HCT116 (cell line): Measurements from ENCODE around the gene ANTXR2. TPM values are rescaled to one million over a fixed set of nuclear protein-coding genes. Genes with fewer than 3 reads are reported as not detected.
"Not testable (repeated sequence)": the region's sequence is repeated elsewhere in the genome, so short reads cannot be mapped to it uniquely, and the experiment has no call there.

Experiments
- ATAC-seq: fragments of 200-7000 bp; cut with Tn5 transposase; 2 replicates; pipeline ENCODE4 v1.9.1; 2020; ENCODE audit warnings: mild to moderate bottlenecking, moderate library complexity
- BruUV-seq: library from RNA; stranded (reverse); fragments of 400-500 nt; replicated peaks from 2 replicates; lab custom pipeline; 2021; lab: Mats Ljungman, UMichigan
- CTCF ChIA-PET: fragments of 300-600 bp; sonication (Branson Sonifier 250); formaldehyde crosslinking; loops from one replicate; lab custom pipeline; 2021; ENCODE audit warnings: antibody characterized with exemption; lab: Charles Lee
- POLR2A ChIA-PET: fragments of 300-600, 350-600 bp; sonication (Branson Sonifier 250); formaldehyde crosslinking; loops from one replicate; lab custom pipeline; 2021; ENCODE audit warnings: antibody characterized with exemption; lab: Charles Lee
- RAD21 ChIA-PET, 2 experiments: fragments of 300-600 bp; sonication (Branson Sonifier 250); formaldehyde crosslinking; loops; one replicate each; lab custom pipeline; 2023; ENCODE audit warnings: low total read pairs in 2 of 2; ENCODE audit not compliant: uncharacterized antibody in 2 of 2, unreplicated experiment in 2 of 2, low non-redundant PET in 1 of 2; lab: Charles Lee
- DNase-seq: peaks from one replicate; pipeline ENCODE4 v3.0.0-alpha.2; 2010; ENCODE audit warnings: low read depth, low spot score
- H2AFZ ChIP-seq: fragments of 200-600 bp; shearing (Covaris generic), sonication (generic); 2 replicates; pipeline ENCODE4 v1.6.1; 2017; ENCODE audit warnings: low read depth, mixed run types, mixed read lengths, antibody characterized with exemption, low read length; ENCODE audit not compliant: poor library complexity, severe bottlenecking
- H3K27ac ChIP-seq: 2 replicates; pipeline ENCODE4 v1.5.1; 2012; ENCODE audit warnings: low read depth, low read length
- H3K27me3 ChIP-seq: fragments of 200-600 bp; sonication (generic); 2 replicates; pipeline ENCODE4 v1.6.1; 2016; ENCODE audit warnings: mixed run types, low read length, mixed read lengths; ENCODE audit not compliant: insufficient read depth
- H3K36me3 ChIP-seq, 2 experiments: fragments of 200-500 bp in 1 of 2; fragments of 200-600 bp in 1 of 2; sonication (Bioruptor generic) in 1 of 2; sonication (generic) in 1 of 2; 2 replicates each; pipeline versions ENCODE4 v1.5.1 to v1.6.1; 2014 to 2016; ENCODE audit warnings: low read length in 2 of 2, inconsistent platforms in 1 of 2, mixed read lengths in 1 of 2, mixed run types in 1 of 2; ENCODE audit not compliant: insufficient read depth in 2 of 2, control insufficient read depth in 1 of 2
- H3K4me1 ChIP-seq, 2 experiments: fragments of 200-600 bp in 1 of 2; sonication (generic) in 1 of 2; 2 replicates each; pipeline versions ENCODE4 v1.5.1 to v1.6.1; 2012 to 2017; ENCODE audit warnings: low read length in 2 of 2, inconsistent platforms in 1 of 2, mild to moderate bottlenecking in 1 of 2, mixed read lengths in 1 of 2, mixed run types in 1 of 2, moderate library complexity in 1 of 2; ENCODE audit not compliant: insufficient read depth in 2 of 2, control insufficient read depth in 1 of 2
- H3K4me2 ChIP-seq: fragments of 200-600 bp; sonication (generic); 2 replicates; pipeline ENCODE4 v1.6.1; 2017; ENCODE audit warnings: mixed run types, low read length, mixed read lengths
- H3K4me3 ChIP-seq, 2 experiments: fragments of 200-600 bp in 1 of 2; sonication (generic) in 1 of 2; replicated peaks in 1 of 2; 2 replicates each; pipeline ENCODE4 v1.5.1; 2011 to 2016; ENCODE audit warnings: low read length in 2 of 2, control low read depth in 1 of 2, low read depth in 1 of 2, mild to moderate bottlenecking in 1 of 2, mixed read lengths in 1 of 2, mixed run types in 1 of 2
- H3K79me2 ChIP-seq: fragments of 200-600 bp; sonication (generic); 2 replicates; pipeline ENCODE4 v1.6.1; 2017; ENCODE audit warnings: mild to moderate bottlenecking, mixed run types, low read length, moderate library complexity, mixed read lengths; ENCODE audit not compliant: insufficient read depth
- H3K9ac ChIP-seq: fragments of 200-600 bp; sonication (generic); 2 replicates; pipeline ENCODE4 v1.6.1; 2016; ENCODE audit warnings: low read length, mixed read lengths
- H3K9me2 ChIP-seq: fragments of 200-600 bp; sonication (generic), shearing (Covaris generic); 2 replicates; pipeline ENCODE4 v1.6.1; 2017; ENCODE audit warnings: mixed run types, mild to moderate bottlenecking, moderate library complexity; ENCODE audit not compliant: insufficient read depth
- H3K9me3 ChIP-seq, 2 experiments: fragments of 200-500 bp in 1 of 2; fragments of 200-600 bp in 1 of 2; sonication (Bioruptor generic) in 1 of 2; sonication (generic) in 1 of 2; 2 replicates each; pipeline ENCODE4 v1.6.1; 2014 to 2017; ENCODE audit warnings: low read length in 2 of 2, mixed read lengths in 2 of 2, inconsistent platforms in 1 of 2, low read depth in 1 of 2, mild to moderate bottlenecking in 1 of 2, mixed run types in 1 of 2, moderate library complexity in 1 of 2; ENCODE audit not compliant: control insufficient read depth in 1 of 2, insufficient read depth in 1 of 2
- H4K20me1 ChIP-seq: fragments of 200-600 bp; sonication (generic), shearing (Covaris generic); 2 replicates; pipeline ENCODE4 v1.6.1; 2017; ENCODE audit warnings: mixed run types, mild to moderate bottlenecking, moderate library complexity; ENCODE audit not compliant: insufficient read depth
- CBX3 ChIP-seq: IDR thresholded peaks from 2 replicates; pipeline ENCODE4 v1.6.1; 2012; ENCODE audit warnings: low read depth
- YY1 ChIP-seq: IDR thresholded peaks from 2 replicates; pipeline ENCODE4 v1.6.1; 2011; ENCODE audit warnings: low read length, low read depth, moderate library complexity, mild to moderate bottlenecking; ENCODE audit not compliant: insufficient replicate concordance; ENCODE audit errors: extremely low read depth
- intact Hi-C: fragments of 100-400 bp; cut with micrococcal nuclease; formaldehyde crosslinking; loops from 2 replicates; pipeline ENCODE4 v1.10.0; 2022
- total RNA-seq: library from RNA; stranded (reverse); gene quantifications from one replicate; pipeline ENCODE4 v1.2.1, GENCODE V29; 2021; ENCODE audit not compliant: unreplicated experiment

The ANTXR2 gene
- total RNA-seq, 1 experiment from 2014 or later: 6.3 TPM

DNA sequence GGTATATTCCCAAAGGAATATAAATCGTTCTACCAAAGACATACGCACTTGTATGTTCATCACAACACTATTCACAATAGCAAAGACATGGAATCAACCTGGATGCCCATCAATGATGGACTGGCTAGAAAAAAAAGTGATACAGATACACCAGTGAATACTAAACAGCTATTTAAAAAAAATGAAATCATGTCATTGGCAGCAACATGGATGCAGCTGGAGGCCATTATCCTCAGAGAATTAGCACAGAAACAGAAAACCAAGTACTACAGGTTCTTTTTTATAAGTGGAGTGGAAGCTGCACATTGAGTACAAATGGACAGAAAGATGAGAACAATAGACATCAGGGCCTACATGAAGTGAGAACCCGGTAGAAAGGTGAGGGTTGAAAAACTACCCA lies 81.4 kb downstream of the ANTXR2 start:
- RAD21 ChIA-PET: no interaction called here
- H3K27ac ChIP-seq: no peak overlapping the region
- no peaks in the 10 kb centered on the region for H3K79me2 ChIP-seq
- ATAC-seq (no peak), DNase-seq (no peak)
- CTCF ChIA-PET: no interaction called here
- H3K4me1 ChIP-seq: no peaks in the 10 kb centered on the region
- H3K27me3 ChIP-seq: no peaks in the 10 kb centered on the region
- no peaks in the 10 kb centered on the region; the same call in 1 of the 2 replicates for H3K9me2 ChIP-seq
- no TSS peak for BruUV-seq
- no peak overlapping the region for H3K4me3 ChIP-seq
- H3K9me3 ChIP-seq: no peaks in the 10 kb centered on the region
- no peak overlapping the region for H3K9ac ChIP-seq
- no peaks in the 10 kb centered on the region for H3K36me3 ChIP-seq
- intact Hi-C loops: no loop called here
- no peak overlapping the region for H2AFZ ChIP-seq
- no peaks in the 10 kb centered on the region for H4K20me1 ChIP-seq
- POLR2A ChIA-PET: no interaction called here
- TF ChIP-seq CBX3: no peak
- no peak overlapping the region for H3K4me2 ChIP-seq

DNA sequence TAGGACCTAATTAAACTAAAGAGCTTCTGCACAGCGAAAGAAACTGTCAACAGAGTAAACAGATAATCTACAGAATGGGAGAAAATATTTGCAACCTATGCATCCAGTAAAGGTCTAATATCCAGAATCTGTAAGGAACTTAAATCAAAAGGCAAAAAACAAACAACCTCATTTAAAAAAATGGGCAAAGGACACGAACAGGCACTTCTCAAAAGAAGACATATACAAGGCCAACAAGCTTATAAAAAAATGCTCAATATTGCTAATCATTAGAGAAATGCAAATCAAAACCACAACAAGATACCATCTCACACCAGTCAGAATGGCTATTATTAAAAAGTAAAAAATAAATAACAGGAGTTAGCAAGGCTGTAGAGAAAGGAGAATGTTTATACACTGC lies 81.9 kb downstream of the ANTXR2 start:
- H3K4me2 ChIP-seq, BruUV-seq, H3K27me3 ChIP-seq, CTCF ChIA-PET, H3K9me2 ChIP-seq, H3K9me3 ChIP-seq, RAD21 ChIA-PET, ATAC-seq, H2AFZ ChIP-seq, H3K4me1 ChIP-seq, POLR2A ChIA-PET, intact Hi-C loops, H3K79me2 ChIP-seq, H3K9ac ChIP-seq, H3K36me3 ChIP-seq, H4K20me1 ChIP-seq, DNase-seq, H3K4me3 ChIP-seq, H3K27ac ChIP-seq: not testable (repeated sequence)

GRCh38 chr4:79987401-79987800 lies 85.6 kb downstream of the ANTXR2 start:
- no peak overlapping the region for H3K4me3 ChIP-seq
- H3K27me3 ChIP-seq: no peaks in the 10 kb centered on the region
- no peaks in the 10 kb centered on the region for H3K36me3 ChIP-seq
- H3K9me2 ChIP-seq: no peaks in the 10 kb centered on the region
- H2AFZ ChIP-seq: no peak overlapping the region
- intact Hi-C loops: no loop called here
- ChIA-PET CTCF (no interaction called here), RAD21 (no interaction called here), POLR2A (no interaction called here)
- ATAC-seq: no peak
- H3K9me3 ChIP-seq: no peaks in the 10 kb centered on the region
- no peak for DNase-seq
- H3K9ac ChIP-seq: no peak overlapping the region
- H4K20me1 ChIP-seq: no peaks in the 10 kb centered on the region
- no peaks in the 10 kb centered on the region for H3K4me1 ChIP-seq
- no peaks in the 10 kb centered on the region for H3K79me2 ChIP-seq
- H3K4me2 ChIP-seq: no peak overlapping the region
- no TSS peak for BruUV-seq
- H3K27ac ChIP-seq: no peak overlapping the region
- TF ChIP-seq YY1: no peak
